ENCODE results near the gene F12.

F12 gene

DNA sequence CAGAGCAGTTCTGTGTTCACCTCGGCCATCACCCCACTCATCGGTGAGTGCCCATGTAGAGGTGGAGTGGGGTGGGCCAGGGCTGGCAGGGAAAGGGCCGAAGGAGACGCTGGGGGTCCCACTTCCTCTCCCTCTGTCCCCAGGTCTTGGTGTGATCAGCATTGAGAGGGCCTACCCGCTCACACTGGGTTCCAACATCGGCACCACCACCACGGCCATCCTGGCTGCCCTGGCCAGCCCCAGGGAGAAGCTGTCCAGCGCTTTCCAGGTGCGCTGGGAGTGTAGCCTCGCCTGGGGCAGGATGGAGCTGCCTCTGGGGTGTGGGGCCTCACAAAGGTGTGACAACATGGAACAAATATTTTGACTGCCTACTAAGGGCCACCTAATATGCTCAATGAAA is 12.6 kb downstream of the F12 start:
- Histone ChIP-seq H3K4me3 (replicated peaks; ENCODE audit: insufficient read depth, low read length) (no peak overlapping the region), H3K27me3 (ENCODE audit: insufficient read depth, poor library complexity, severe bottlenecking) (no peaks in the 10 kb centered on the region), H3K27ac (replicated peaks) (no peak overlapping the region)
- TF ChIP-seq REST (IDR thresholded peaks at IDR 0.05; ENCODE audit: insufficient replicate concordance, low read depth) (no peak), GABPA (IDR thresholded peaks at IDR 0.05; ENCODE audit: low read depth) (no peak)
- TF ChIP-seq, protein P1, sequence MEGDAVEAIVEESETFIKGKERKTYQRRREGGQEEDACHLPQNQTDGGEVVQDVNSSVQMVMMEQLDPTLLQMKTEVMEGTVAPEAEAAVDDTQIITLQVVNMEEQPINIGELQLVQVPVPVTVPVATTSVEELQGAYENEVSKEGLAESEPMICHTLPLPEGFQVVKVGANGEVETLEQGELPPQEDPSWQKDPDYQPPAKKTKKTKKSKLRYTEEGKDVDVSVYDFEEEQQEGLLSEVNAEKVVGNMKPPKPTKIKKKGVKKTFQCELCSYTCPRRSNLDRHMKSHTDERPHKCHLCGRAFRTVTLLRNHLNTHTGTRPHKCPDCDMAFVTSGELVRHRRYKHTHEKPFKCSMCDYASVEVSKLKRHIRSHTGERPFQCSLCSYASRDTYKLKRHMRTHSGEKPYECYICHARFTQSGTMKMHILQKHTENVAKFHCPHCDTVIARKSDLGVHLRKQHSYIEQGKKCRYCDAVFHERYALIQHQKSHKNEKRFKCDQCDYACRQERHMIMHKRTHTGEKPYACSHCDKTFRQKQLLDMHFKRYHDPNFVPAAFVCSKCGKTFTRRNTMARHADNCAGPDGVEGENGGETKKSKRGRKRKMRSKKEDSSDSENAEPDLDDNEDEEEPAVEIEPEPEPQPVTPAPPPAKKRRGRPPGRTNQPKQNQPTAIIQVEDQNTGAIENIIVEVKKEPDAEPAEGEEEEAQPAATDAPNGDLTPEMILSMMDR (IDR thresholded peaks at IDR 0.05; ENCODE audit: insufficient read depth, low read length) = no peak
- no peak for DNase-seq (ENCODE audit: low read depth in 1 of 2, low spot score in 1 of 2)

GRCh38 chr5:177396078-177396477 is 13.3 kb downstream of the F12 start:
- Histone ChIP-seq H3K4me3 (replicated peaks; ENCODE audit: insufficient read depth, low read length) (no peak overlapping the region), H3K27ac (replicated peaks) (no peak overlapping the region), H3K27me3 (ENCODE audit: insufficient read depth, poor library complexity, severe bottlenecking) (no peaks in the 10 kb centered on the region)
- no peak for DNase-seq (ENCODE audit: low read depth in 1 of 2, low spot score in 1 of 2)
- TF ChIP-seq REST (IDR thresholded peaks at IDR 0.05; ENCODE audit: insufficient replicate concordance, low read depth) (no peak), GABPA (IDR thresholded peaks at IDR 0.05; ENCODE audit: low read depth) (no peak), POLR2AphosphoS5 (IDR thresholded peaks at IDR 0.05; ENCODE audit: low read depth) (no peak), SPI1 (IDR thresholded peaks at IDR 0.05; ENCODE audit: borderline replicate concordance, low read depth) (no peak)
- TF ChIP-seq, protein P1 (IDR thresholded peaks at IDR 0.05; ENCODE audit: insufficient read depth, low read length) = no peak

GRCh38 chr5:177393990-177394389 is 15.4 kb downstream of the F12 start:
- H3K27ac ChIP-seq (replicated peaks) = no peak overlapping the region
- no peak overlapping the region for H3K4me3 ChIP-seq (replicated peaks; ENCODE audit: insufficient read depth, low read length)
- TF ChIP-seq GABPA (IDR thresholded peaks at IDR 0.05; ENCODE audit: low read depth) (no peak), REST (IDR thresholded peaks at IDR 0.05; ENCODE audit: insufficient replicate concordance, low read depth) (no peak), SPI1 (IDR thresholded peaks at IDR 0.05; ENCODE audit: borderline replicate concordance, low read depth) (no peak), POLR2AphosphoS5 (IDR thresholded peaks at IDR 0.05; ENCODE audit: low read depth) (no peak)
- TF ChIP-seq, protein P1 (IDR thresholded peaks at IDR 0.05; ENCODE audit: insufficient read depth, low read length) = no peak
- no peak for DNase-seq (ENCODE audit: low read depth in 1 of 2, low spot score in 1 of 2)
- no peaks in the 10 kb centered on the region for H3K27me3 ChIP-seq (ENCODE audit: insufficient read depth, poor library complexity, severe bottlenecking)

All from HL-60 (cell line).